DND-41 (cell line): Measurements from ENCODE around the gene USF2.

Experiments used
- ATAC-seq: fragments of 200-7000 bp; cut with Tn5 transposase; 3 replicates; pipeline ENCODE4 v1.9.1; 2021; ENCODE audit warnings: low read depth; ENCODE audit not compliant: insufficient read depth
- DNase-seq: peaks from one replicate; pipeline ENCODE4 v3.0.0-alpha.2; 2020
- H2AFZ ChIP-seq: 2 replicates; pipeline ENCODE4 v1.6.0; 2012; ENCODE audit warnings: low read depth, low read length
- H3K27ac ChIP-seq: 2 replicates; pipeline ENCODE4 v1.5.1; 2012; ENCODE audit warnings: low read length, inconsistent platforms
- H3K27me3 ChIP-seq: fragments of 200-600 bp; sonication (generic); 2 replicates; pipeline ENCODE4 v1.6.0; 2012; ENCODE audit warnings: low read length, mild to moderate bottlenecking, inconsistent platforms; ENCODE audit not compliant: insufficient read depth, poor library complexity
- H3K36me3 ChIP-seq: 2 replicates; pipeline ENCODE4 v1.5.1; 2012; ENCODE audit warnings: low read length, inconsistent platforms; ENCODE audit not compliant: insufficient read depth
- H3K4me1 ChIP-seq: 2 replicates; pipeline ENCODE4 v1.5.1; 2012; ENCODE audit warnings: mild to moderate bottlenecking, low read length; ENCODE audit not compliant: insufficient read depth
- H3K4me2 ChIP-seq: 2 replicates; pipeline ENCODE4 v1.6.0; 2012; ENCODE audit warnings: mild to moderate bottlenecking, moderate library complexity, low read length, inconsistent platforms; ENCODE audit not compliant: insufficient read depth
- H3K4me3 ChIP-seq, 2 experiments: fragments of 200-600 bp in 1 of 2; shearing (Covaris generic) in 1 of 2; 2 replicates each; pipeline ENCODE4 v1.5.1; 2012 to 2016; ENCODE audit warnings: inconsistent platforms in 2 of 2, low read length in 2 of 2, mild to moderate bottlenecking in 2 of 2, low read depth in 1 of 2, moderate library complexity in 1 of 2
- H3K79me2 ChIP-seq: 2 replicates; pipeline ENCODE4 v1.6.0; 2012; ENCODE audit warnings: low read length, inconsistent platforms; ENCODE audit not compliant: insufficient read depth
- H3K9ac ChIP-seq: 2 replicates; pipeline ENCODE4 v1.6.0; 2012; ENCODE audit warnings: low read depth, mild to moderate bottlenecking, inconsistent platforms, low read length, moderate library complexity
- H3K9me3 ChIP-seq: 2 replicates; pipeline ENCODE4 v1.5.1; 2012; ENCODE audit warnings: low read length, moderate library complexity, mild to moderate bottlenecking, inconsistent platforms; ENCODE audit not compliant: insufficient read depth, severe bottlenecking
- H4K20me1 ChIP-seq: 2 replicates; pipeline ENCODE4 v1.6.0; 2012; ENCODE audit warnings: low read length; ENCODE audit not compliant: insufficient read depth
- CTCF ChIP-seq: IDR thresholded peaks from 2 replicates; pipeline ENCODE4 v1.5.1; 2012; ENCODE audit warnings: borderline replicate concordance, low read length, moderate library complexity, mild to moderate bottlenecking; ENCODE audit not compliant: poor library complexity, severe bottlenecking; ENCODE audit errors: extremely low read depth
- EZH2 ChIP-seq: IDR thresholded peaks from 3 replicates; pipeline ENCODE4 v1.6.1; 2012; ENCODE audit warnings: borderline replicate concordance, low read depth, mild to moderate bottlenecking, moderate library complexity, low read length, inconsistent platforms; ENCODE audit not compliant: severe bottlenecking

USF2 gene

DNA sequence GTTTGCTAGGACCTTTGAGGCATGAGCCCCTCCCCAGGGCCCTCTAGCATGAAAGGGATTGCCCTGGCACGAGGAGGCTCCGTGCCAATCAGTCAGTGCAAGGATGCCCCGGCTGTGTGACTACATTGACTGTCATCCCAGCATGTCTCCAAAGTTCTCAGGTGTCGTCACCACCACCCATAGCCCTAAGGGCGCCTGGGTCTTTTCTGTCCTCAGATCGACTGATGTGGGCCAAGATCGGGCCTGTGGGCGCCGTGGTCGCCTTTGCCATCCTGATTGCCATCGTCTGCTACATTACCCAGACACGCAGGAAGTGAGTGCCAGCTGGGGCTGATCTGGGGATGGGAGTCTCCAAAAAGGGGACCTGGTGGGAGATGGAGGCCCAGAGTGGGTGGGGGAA is 41.6 kb downstream of the USF2 start:
- Histone ChIP-seq H3K27ac (no peak overlapping the region), H3K9me3 (no peaks in the 10 kb centered on the region), H2AFZ (no peak overlapping the region), H4K20me1 (0 out of 2 replicates have a peak, but pooled peaks cover 2% of the 10 kb centered on the region), H3K27me3 (no peaks in the 10 kb centered on the region), H3K9ac (no peak overlapping the region), H3K36me3 (no peaks in the 10 kb centered on the region), H3K4me1 (no peaks in the 10 kb centered on the region), H3K4me3 (no peak overlapping the region), H3K79me2 (no peaks in the 10 kb centered on the region), H3K4me2 (no peak overlapping the region)
- DNase-seq (peak; percentile 58), ATAC-seq (peak; percentile 90)
- no peak for TF ChIP-seq EZH2
- TF ChIP-seq CTCF, result no peak

- Histone ChIP-seq H3K9ac (no peak overlapping the region), H4K20me1 (0 out of 2 replicates have a peak, but pooled peaks cover 2% of the 10 kb centered on the region), H3K9me3 (no peaks in the 10 kb centered on the region), H3K4me1 (no peaks in the 10 kb centered on the region), H3K27me3 (no peaks in the 10 kb centered on the region), H3K79me2 (no peaks in the 10 kb centered on the region), H3K4me3 (no peak overlapping the region), H3K36me3 (no peaks in the 10 kb centered on the region), H2AFZ (no peak overlapping the region), H3K27ac (no peak overlapping the region), H3K4me2 (no peak overlapping the region)
- ATAC-seq, result no peak
- TF ChIP-seq CTCF (no peak), EZH2 (no peak)
- no peak for DNase-seq
Measured at GRCh38 chr19:35310811-35311465, 42.2 kb downstream of the USF2 start.

DNA sequence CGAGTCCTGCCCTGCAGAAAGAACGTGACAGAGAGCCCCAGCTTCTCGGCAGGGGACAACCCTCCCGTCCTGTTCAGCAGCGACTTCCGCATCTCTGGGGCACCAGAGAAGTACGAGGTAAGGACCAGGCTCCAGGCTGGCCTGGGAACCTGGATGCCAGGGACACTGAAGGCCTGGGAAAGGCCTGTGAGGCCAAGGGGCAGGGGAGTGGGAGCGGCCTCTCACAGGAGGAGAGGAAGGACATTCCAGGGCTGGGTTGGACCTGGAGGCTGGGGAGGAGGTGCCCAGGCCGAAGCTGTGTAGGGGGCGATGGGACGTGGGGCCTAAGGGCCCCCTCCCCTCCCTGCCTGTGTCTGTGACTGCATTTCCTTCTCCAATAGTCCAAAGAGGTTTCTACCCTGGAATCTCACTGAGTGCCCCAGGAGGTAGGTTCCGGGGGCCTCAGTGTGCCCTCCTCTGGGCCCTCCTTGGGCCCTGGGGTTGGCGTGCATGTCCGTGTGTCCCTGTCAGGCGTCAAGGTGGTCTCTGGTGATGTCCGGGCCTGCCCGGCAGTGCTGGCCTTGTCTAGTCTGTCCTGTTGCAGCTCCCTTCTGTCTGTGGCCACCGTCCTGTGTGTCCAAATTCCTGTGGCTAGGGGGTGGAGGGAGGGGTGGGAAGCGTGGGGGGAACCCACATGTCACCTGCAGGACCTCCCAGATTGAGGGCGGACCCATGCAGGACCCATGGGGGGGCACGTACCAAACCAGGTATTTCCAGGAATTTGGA is 43.3 kb downstream of the USF2 start:
- Histone ChIP-seq H3K4me2 (no peak overlapping the region), H3K9ac (no peak overlapping the region), H3K36me3 (no peaks in the 10 kb centered on the region), H3K4me1 (no peaks in the 10 kb centered on the region), H3K9me3 (no peaks in the 10 kb centered on the region), H3K27me3 (no peaks in the 10 kb centered on the region), H2AFZ (no peak overlapping the region), H3K27ac (no peak overlapping the region), H4K20me1 (0 out of 2 replicates have a peak, but pooled peaks cover 2% of the 10 kb centered on the region), H3K4me3 (no peak overlapping the region), H3K79me2 (no peaks in the 10 kb centered on the region)
- TF ChIP-seq EZH2 (no peak), CTCF (no peak)
- DNase-seq (no peak), ATAC-seq (no peak)
